ENCODE measurements around the gene CTXN3. TPM values are rescaled to one million over a fixed set of nuclear protein-coding genes. Genes with fewer than 3 reads are reported as not detected.

CTXN3 gene
- polyA plus RNA-seq, 1 donor (not counting 4 experiments of a cell fraction or from before 2014, with no cell fraction given): 0.22 TPM

GRCh38 chr5:127639828-127640227, 9.1 kb upstream of the CTXN3 start:
- Histone ChIP-seq H2AFZ (ENCODE audit: control insufficient read depth, low read length) (no peak overlapping the region), H3K27me3 (ENCODE audit: control insufficient read depth, extremely low read depth, insufficient read depth, low read length) (peaks cover 4% of the 10 kb centered on the region), H3K79me2 (ENCODE audit: control insufficient read depth, insufficient read depth, low read length) (no peaks in the 10 kb centered on the region), H3K4me3 (ENCODE audit: control insufficient read depth in 2 of 3, extremely low read depth in 1 of 3, insufficient read depth in 2 of 3, low read depth in 1 of 3, low read length in 3 of 3) (no peak overlapping the region), H3K4me1 (ENCODE audit: control insufficient read depth, extremely low read depth, insufficient read depth, low read length) (no peaks in the 10 kb centered on the region), H3K36me3 (ENCODE audit: control insufficient read depth in 2 of 2, extremely low read depth in 1 of 2, insufficient read depth in 2 of 2, low read length in 2 of 2) (no peaks in the 10 kb centered on the region), H3K4me2 (ENCODE audit: control insufficient read depth, extremely low read depth, insufficient read depth, low read depth, low read length) (no peak overlapping the region), H4K20me1 (ENCODE audit: control insufficient read depth, extremely low read depth, insufficient read depth, low read length) (no peaks in the 10 kb centered on the region), H3K9me3 (ENCODE audit: control insufficient read depth, low read depth, low read length) (no peaks in the 10 kb centered on the region), H3K9me1 (ENCODE audit: control insufficient read depth, extremely low read depth, insufficient read depth, low read length) (no peaks in the 10 kb centered on the region), H3K9ac (ENCODE audit: control insufficient read depth, extremely low read depth, insufficient read depth, low read length) (no peak overlapping the region), H3K27ac (ENCODE audit: control insufficient read depth, insufficient read depth, low read length) (no peak overlapping the region)
- dilution Hi-C loops (cut with MboI; ENCODE audit: extremely low pct_ligation_motif_present, low sequenced_read_pairs): no loop called here
- no peak for FAIRE-seq
- no peak for TF ChIP-seq EZH2 (IDR thresholded peaks at IDR 0.05; ENCODE audit: low read length)
- no peak for TF ChIP-seq CTCF (optimal IDR thresholded peaks at IDR 0.05 in 1 of 3, IDR thresholded peaks at IDR 0.05 in 1 of 3, conservative IDR thresholded peaks at IDR 0.05 in 1 of 3; ENCODE audit: extremely low read depth in 1 of 3, insufficient read depth in 2 of 3, low read length in 3 of 3)
- no peak for DNase-seq (ENCODE audit: low read depth, low spot score)

GRCh38 chr5:127642949-127643348, 5.9 kb upstream of the CTXN3 start:
- H2AFZ ChIP-seq (ENCODE audit: control insufficient read depth, low read length): no peak overlapping the region
- no peak overlapping the region for H3K4me3 ChIP-seq (ENCODE audit: control insufficient read depth in 2 of 3, extremely low read depth in 1 of 3, insufficient read depth in 2 of 3, low read depth in 1 of 3, low read length in 3 of 3)
- no peaks in the 10 kb centered on the region for H3K27me3 ChIP-seq (ENCODE audit: control insufficient read depth, extremely low read depth, insufficient read depth, low read length)
- no peak overlapping the region for H3K4me2 ChIP-seq (ENCODE audit: control insufficient read depth, extremely low read depth, insufficient read depth, low read depth, low read length)
- no peak overlapping the region for H3K9ac ChIP-seq (ENCODE audit: control insufficient read depth, extremely low read depth, insufficient read depth, low read length)
- no peak for TF ChIP-seq EZH2 (IDR thresholded peaks at IDR 0.05; ENCODE audit: low read length)
- no peak for TF ChIP-seq CTCF (optimal IDR thresholded peaks at IDR 0.05 in 1 of 3, IDR thresholded peaks at IDR 0.05 in 1 of 3, conservative IDR thresholded peaks at IDR 0.05 in 1 of 3; ENCODE audit: extremely low read depth in 1 of 3, insufficient read depth in 2 of 3, low read length in 3 of 3)
- no peaks in the 10 kb centered on the region for H3K36me3 ChIP-seq (ENCODE audit: control insufficient read depth in 2 of 2, extremely low read depth in 1 of 2, insufficient read depth in 2 of 2, low read length in 2 of 2)
- dilution Hi-C loops (cut with MboI; ENCODE audit: extremely low pct_ligation_motif_present, low sequenced_read_pairs): no loop called here
- H3K4me1 ChIP-seq (ENCODE audit: control insufficient read depth, extremely low read depth, insufficient read depth, low read length): peaks cover 3% of the 10 kb centered on the region
- no peaks in the 10 kb centered on the region for H3K9me3 ChIP-seq (ENCODE audit: control insufficient read depth, low read depth, low read length)
- no peak for DNase-seq (ENCODE audit: low read depth, low spot score)
- no peaks in the 10 kb centered on the region for H4K20me1 ChIP-seq (ENCODE audit: control insufficient read depth, extremely low read depth, insufficient read depth, low read length)
- no peak overlapping the region for H3K27ac ChIP-seq (ENCODE audit: control insufficient read depth, insufficient read depth, low read length)
- FAIRE-seq: no peak
- H3K9me1 ChIP-seq (ENCODE audit: control insufficient read depth, extremely low read depth, insufficient read depth, low read length): no peaks in the 10 kb centered on the region
- no peaks in the 10 kb centered on the region for H3K79me2 ChIP-seq (ENCODE audit: control insufficient read depth, insufficient read depth, low read length)
